OCI-LY7 (cell line): ENCODE data around the gene CHST8. TPM values are rescaled to one million over a fixed set of nuclear protein-coding genes. Genes with fewer than 3 reads are reported as not detected.

ENCODE experiments used
- BruUV-seq: library from RNA; stranded (reverse); fragments of 400-500 nt; replicated peaks from 2 replicates; lab custom pipeline; 2021; lab: Mats Ljungman, UMichigan
- CTCF ChIA-PET: fragments of 300-600 bp; sonication (Branson Sonifier 250); formaldehyde crosslinking; loops from one replicate; lab custom pipeline; 2022; ENCODE audit warnings: antibody characterized with exemption; ENCODE audit not compliant: unreplicated experiment; lab: Charles Lee
- POLR2A ChIA-PET: fragments of 300-600 bp; sonication (Branson Sonifier 250); formaldehyde crosslinking; loops from one replicate; lab custom pipeline; 2022; ENCODE audit warnings: antibody characterized with exemption; lab: Charles Lee
- DNase-seq: peaks from one replicate; pipeline ENCODE4 v3.0.0-alpha.2; 2015; ENCODE audit warnings: low spot score
- H2AFZ ChIP-seq: fragments of 200-600 bp; sonication (generic), shearing (Covaris generic); 2 replicates; pipeline ENCODE4 v1.6.1; 2014; ENCODE audit warnings: mild to moderate bottlenecking, antibody characterized with exemption, low read length, moderate library complexity
- H3K27ac ChIP-seq: fragments of 200-600 bp; sonication (generic); 2 replicates; pipeline ENCODE4 v1.5.1; 2014; ENCODE audit warnings: mixed run types, low read depth, mild to moderate bottlenecking, moderate library complexity, low read length, inconsistent platforms; ENCODE audit not compliant: poor library complexity, severe bottlenecking
- H3K36me3 ChIP-seq: fragments of 200-600 bp; sonication (generic); 2 replicates; pipeline ENCODE4 v1.6.1; 2014; ENCODE audit warnings: mild to moderate bottlenecking, antibody characterized with exemption, low read length, moderate library complexity, mixed read lengths; ENCODE audit not compliant: insufficient read depth
- H3K4me1 ChIP-seq: fragments of 200-600 bp; sonication (generic); 2 replicates; pipeline ENCODE4 v1.5.1; 2014; ENCODE audit warnings: mild to moderate bottlenecking, low read length; ENCODE audit not compliant: insufficient read depth, poor library complexity, severe bottlenecking
- H3K4me2 ChIP-seq: fragments of 200-600 bp; sonication (generic); 2 replicates; pipeline ENCODE4 v1.6.1; 2014; ENCODE audit warnings: mild to moderate bottlenecking, low read length
- H3K4me3 ChIP-seq: fragments of 200-600 bp; sonication (generic); 2 replicates; pipeline ENCODE4 v1.5.1; 2014; ENCODE audit warnings: mild to moderate bottlenecking, low read depth, low read length; ENCODE audit not compliant: poor library complexity, severe bottlenecking
- H3K79me2 ChIP-seq: fragments of 200-600 bp; sonication (generic); 2 replicates; pipeline ENCODE4 v1.6.1; 2016; ENCODE audit warnings: low read depth, mild to moderate bottlenecking, low read length, moderate library complexity, mixed read lengths; ENCODE audit not compliant: insufficient read depth
- H3K9me2 ChIP-seq: fragments of 200-600 bp; sonication (generic); 2 replicates; pipeline ENCODE4 v1.6.1; 2016; ENCODE audit warnings: mild to moderate bottlenecking, low read length, mixed read lengths; ENCODE audit not compliant: insufficient read depth
- H3K9me3 ChIP-seq: fragments of 200-600 bp; sonication (generic); 2 replicates; pipeline ENCODE4 v1.6.1; 2014; ENCODE audit warnings: mild to moderate bottlenecking, mixed run types, low read length, mixed read lengths
- H4K20me1 ChIP-seq: fragments of 200-600 bp; sonication (generic); 2 replicates; pipeline ENCODE4 v1.6.1; 2014; ENCODE audit warnings: mild to moderate bottlenecking, antibody characterized with exemption, low read length, moderate library complexity, mixed read lengths; ENCODE audit not compliant: insufficient read depth
- EZH2phosphoT487 ChIP-seq: fragments of 200-600 bp; sonication (generic); IDR thresholded peaks from 2 replicates; pipeline ENCODE4 v1.6.1; 2018; ENCODE audit warnings: low read depth, borderline replicate concordance, mild to moderate bottlenecking, mixed run types, antibody characterized with exemption, low read length, moderate library complexity, mixed read lengths
- intact Hi-C: fragments of 100-400 bp; cut with micrococcal nuclease; formaldehyde crosslinking; loops from one replicate; pipeline ENCODE4 v1.10.0; 2022; ENCODE audit not compliant: unreplicated experiment
- total RNA-seq, 2 experiments: library from RNA; depleted of rRNA in 1 of 2; stranded (reverse); fragments of >200 nt in 1 of 2; shearing (Covaris generic) in 1 of 2; gene quantifications; 2 replicates each; pipeline ENCODE4 v1.2.3, GENCODE V29; 2014 to 2022
- TF ChIP-seq, protein P1 (sequence below): fragments of 200-600 bp; sonication (generic); conservative IDR thresholded peaks from 2 replicates; pipeline ENCODE4 v1.5.1; 2014; ENCODE audit warnings: mild to moderate bottlenecking, antibody characterized with exemption, low read length, moderate library complexity, mixed read lengths

CHST8 gene
- total RNA-seq, 2 experiments from 2014 or later: not detected

DNA sequence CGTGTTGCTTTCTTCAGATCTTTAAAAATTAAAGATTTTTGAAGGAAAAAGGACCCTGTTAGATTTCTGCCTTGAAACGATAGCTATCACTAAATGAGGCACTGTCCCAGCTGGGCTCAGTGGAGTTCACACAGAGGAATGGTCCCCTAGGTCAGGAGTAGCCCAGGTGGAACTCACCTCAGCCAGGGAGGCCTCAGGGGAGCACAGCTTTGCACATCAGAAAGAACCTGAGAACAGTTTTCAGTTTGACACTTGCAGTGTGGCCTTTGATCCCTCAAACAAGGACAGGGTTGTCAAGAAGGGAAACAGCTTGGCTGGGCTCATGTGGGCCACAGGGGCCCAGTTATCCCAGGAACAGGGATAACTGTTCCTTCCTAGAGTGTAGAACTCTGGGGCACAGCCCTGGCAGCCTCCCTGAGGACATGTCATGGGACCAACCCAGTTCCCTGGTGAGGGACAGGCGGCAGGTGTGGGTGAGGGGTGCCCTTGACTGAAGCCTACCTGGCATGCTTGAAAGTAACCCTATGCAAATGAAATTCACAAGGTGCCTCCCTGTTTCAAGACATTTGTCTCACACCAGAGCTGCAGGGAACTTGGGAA is 59.4 kb downstream of the CHST8 start:
- H3K36me3 ChIP-seq: no peaks in the 10 kb centered on the region
- no peaks in the 10 kb centered on the region for H3K9me2 ChIP-seq
- BruUV-seq: no TSS peak
- H3K4me2 ChIP-seq: no peak overlapping the region
- no peaks in the 10 kb centered on the region for H4K20me1 ChIP-seq
- H3K79me2 ChIP-seq: no peaks in the 10 kb centered on the region
- H3K27ac ChIP-seq: no peak overlapping the region
- no peaks in the 10 kb centered on the region for H3K9me3 ChIP-seq
- no peaks in the 10 kb centered on the region for H3K4me1 ChIP-seq
- no peak for DNase-seq
- intact Hi-C loops: no loop called here
- no peak overlapping the region for H2AFZ ChIP-seq
- no peak for TF ChIP-seq EZH2phosphoT487
- TF ChIP-seq, protein P1, sequence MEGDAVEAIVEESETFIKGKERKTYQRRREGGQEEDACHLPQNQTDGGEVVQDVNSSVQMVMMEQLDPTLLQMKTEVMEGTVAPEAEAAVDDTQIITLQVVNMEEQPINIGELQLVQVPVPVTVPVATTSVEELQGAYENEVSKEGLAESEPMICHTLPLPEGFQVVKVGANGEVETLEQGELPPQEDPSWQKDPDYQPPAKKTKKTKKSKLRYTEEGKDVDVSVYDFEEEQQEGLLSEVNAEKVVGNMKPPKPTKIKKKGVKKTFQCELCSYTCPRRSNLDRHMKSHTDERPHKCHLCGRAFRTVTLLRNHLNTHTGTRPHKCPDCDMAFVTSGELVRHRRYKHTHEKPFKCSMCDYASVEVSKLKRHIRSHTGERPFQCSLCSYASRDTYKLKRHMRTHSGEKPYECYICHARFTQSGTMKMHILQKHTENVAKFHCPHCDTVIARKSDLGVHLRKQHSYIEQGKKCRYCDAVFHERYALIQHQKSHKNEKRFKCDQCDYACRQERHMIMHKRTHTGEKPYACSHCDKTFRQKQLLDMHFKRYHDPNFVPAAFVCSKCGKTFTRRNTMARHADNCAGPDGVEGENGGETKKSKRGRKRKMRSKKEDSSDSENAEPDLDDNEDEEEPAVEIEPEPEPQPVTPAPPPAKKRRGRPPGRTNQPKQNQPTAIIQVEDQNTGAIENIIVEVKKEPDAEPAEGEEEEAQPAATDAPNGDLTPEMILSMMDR: no peak
- ChIA-PET CTCF (no interaction called here), POLR2A (no interaction called here)
- H3K4me3 ChIP-seq: no peak overlapping the region

DNA sequence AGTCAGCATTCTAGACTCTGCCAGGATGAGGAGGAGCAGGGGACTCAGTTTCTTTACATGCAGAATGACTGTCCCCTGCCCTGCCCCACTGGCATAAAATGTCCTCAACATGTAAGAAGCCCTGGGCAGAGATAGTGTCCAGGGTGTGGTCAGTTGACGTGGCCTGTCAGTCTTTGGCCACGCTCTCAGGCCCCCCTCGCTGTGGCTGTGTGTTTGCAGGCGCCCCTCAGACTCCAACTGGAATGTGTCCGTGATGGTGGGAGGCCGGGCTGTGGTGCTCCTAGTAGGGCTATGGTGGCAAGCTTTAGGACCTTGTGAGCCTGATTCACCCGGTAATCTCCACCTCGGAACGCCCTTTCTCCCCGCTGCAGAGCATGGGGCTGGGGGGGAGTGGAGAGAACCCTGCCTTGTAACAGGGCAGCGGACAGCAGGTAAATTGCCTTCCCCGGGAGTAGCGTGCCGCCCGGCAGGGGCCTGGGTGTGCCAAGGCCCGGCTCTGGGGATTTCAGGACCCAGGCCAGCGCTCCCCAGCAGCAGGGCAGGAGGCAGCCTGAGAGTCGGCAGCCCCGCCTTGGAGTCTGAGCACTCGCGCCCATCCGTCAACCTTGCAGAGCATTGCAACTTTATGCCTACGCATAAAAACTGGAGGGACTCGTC is 62.3 kb downstream of the CHST8 start:
- Histone ChIP-seq H3K79me2 (no peaks in the 10 kb centered on the region), H2AFZ (no peak overlapping the region), H3K4me2 (no peak overlapping the region), H3K4me3 (no peak overlapping the region), H3K9me2 (no peaks in the 10 kb centered on the region), H3K9me3 (no peaks in the 10 kb centered on the region), H4K20me1 (no peaks in the 10 kb centered on the region), H3K27ac (no peak overlapping the region), H3K4me1 (no peaks in the 10 kb centered on the region), H3K36me3 (no peaks in the 10 kb centered on the region)
- BruUV-seq: no TSS peak
- ChIA-PET CTCF (no interaction called here), POLR2A (no interaction called here)
- DNase-seq: no peak
- intact Hi-C loops: no loop called here
- TF ChIP-seq EZH2phosphoT487: no peak
- TF ChIP-seq, protein P1: no peak
